Measurements from ENCODE around the gene IL15.

IL15 gene

DNA sequence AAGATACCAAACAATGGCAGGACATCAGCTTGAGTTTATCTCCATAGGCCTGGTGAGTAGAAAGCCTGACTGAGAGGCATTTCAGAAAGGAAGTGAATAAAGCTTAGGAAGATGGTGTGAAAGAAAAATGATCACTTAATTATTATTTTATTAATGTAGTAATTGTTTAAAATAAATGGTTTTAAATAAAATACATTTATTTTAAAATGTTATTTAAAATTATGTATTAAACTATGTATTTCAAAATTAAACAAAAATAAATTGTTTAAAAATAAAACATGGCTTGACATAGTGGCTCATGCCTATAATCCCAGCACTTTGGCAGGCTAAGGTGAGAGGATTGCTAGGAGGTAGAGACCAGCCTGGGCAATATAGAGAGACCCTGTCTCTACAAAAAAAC, 145.8 kb downstream of the IL15 start:
- TF ChIP-seq, protein P1, sequence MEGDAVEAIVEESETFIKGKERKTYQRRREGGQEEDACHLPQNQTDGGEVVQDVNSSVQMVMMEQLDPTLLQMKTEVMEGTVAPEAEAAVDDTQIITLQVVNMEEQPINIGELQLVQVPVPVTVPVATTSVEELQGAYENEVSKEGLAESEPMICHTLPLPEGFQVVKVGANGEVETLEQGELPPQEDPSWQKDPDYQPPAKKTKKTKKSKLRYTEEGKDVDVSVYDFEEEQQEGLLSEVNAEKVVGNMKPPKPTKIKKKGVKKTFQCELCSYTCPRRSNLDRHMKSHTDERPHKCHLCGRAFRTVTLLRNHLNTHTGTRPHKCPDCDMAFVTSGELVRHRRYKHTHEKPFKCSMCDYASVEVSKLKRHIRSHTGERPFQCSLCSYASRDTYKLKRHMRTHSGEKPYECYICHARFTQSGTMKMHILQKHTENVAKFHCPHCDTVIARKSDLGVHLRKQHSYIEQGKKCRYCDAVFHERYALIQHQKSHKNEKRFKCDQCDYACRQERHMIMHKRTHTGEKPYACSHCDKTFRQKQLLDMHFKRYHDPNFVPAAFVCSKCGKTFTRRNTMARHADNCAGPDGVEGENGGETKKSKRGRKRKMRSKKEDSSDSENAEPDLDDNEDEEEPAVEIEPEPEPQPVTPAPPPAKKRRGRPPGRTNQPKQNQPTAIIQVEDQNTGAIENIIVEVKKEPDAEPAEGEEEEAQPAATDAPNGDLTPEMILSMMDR (IDR thresholded peaks at IDR 0.05; ENCODE audit: low read depth, low read length, missing control alignments), result no peak
- DNase-seq (ENCODE audit: extremely low read depth, low read depth), result no peak
- no peak overlapping the region for H3K4me3 ChIP-seq (replicated peaks; ENCODE audit: low read depth, low read length)

Measured in HFF-Myc (cell line).